ENCODE results near the gene TCF3. TPM values are rescaled to one million over a fixed set of nuclear protein-coding genes. Genes with fewer than 3 reads are reported as not detected.
"Not testable (repeated sequence)": the region's sequence is repeated elsewhere in the genome, so short reads cannot be mapped to it uniquely, and the experiment has no call there.

Gene TCF3
- total RNA-seq, 1 donor from 2014 or later = 255 TPM

- DNase-seq (ENCODE audit: low spot score) = no peak
- Mint-ChIP-seq H3K27me3 (ENCODE audit: unreplicated experiment) (peaks cover 15% of the 10 kb centered on the region), H3K36me3 (ENCODE audit: low read depth, unreplicated experiment) (peaks cover 4% of the 10 kb centered on the region), H3K9me3 (ENCODE audit: unreplicated experiment) (no peaks in the 10 kb centered on the region), H3K4me1 (ENCODE audit: unreplicated experiment) (no peaks in the 10 kb centered on the region), H3K27ac (ENCODE audit: unreplicated experiment) (no peak overlapping the region), H3K4me3 (ENCODE audit: unreplicated experiment) (no peak overlapping the region)
- TF ChIP-seq, protein P1, sequence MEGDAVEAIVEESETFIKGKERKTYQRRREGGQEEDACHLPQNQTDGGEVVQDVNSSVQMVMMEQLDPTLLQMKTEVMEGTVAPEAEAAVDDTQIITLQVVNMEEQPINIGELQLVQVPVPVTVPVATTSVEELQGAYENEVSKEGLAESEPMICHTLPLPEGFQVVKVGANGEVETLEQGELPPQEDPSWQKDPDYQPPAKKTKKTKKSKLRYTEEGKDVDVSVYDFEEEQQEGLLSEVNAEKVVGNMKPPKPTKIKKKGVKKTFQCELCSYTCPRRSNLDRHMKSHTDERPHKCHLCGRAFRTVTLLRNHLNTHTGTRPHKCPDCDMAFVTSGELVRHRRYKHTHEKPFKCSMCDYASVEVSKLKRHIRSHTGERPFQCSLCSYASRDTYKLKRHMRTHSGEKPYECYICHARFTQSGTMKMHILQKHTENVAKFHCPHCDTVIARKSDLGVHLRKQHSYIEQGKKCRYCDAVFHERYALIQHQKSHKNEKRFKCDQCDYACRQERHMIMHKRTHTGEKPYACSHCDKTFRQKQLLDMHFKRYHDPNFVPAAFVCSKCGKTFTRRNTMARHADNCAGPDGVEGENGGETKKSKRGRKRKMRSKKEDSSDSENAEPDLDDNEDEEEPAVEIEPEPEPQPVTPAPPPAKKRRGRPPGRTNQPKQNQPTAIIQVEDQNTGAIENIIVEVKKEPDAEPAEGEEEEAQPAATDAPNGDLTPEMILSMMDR (IDR thresholded peaks at IDR 0.05; ENCODE audit: unreplicated experiment) = no peak
Observed at GRCh38 chr19:1665565-1666047, 13.2 kb upstream of the TCF3 start.

GRCh38 chr19:1663852-1664251, 11.4 kb upstream of the TCF3 start:
- no peak for DNase-seq (ENCODE audit: low spot score)
- H3K4me1 Mint-ChIP-seq (ENCODE audit: unreplicated experiment) = no peaks in the 10 kb centered on the region
- peaks cover 16% of the 10 kb centered on the region for H3K27me3 Mint-ChIP-seq (ENCODE audit: unreplicated experiment)
- H3K9me3 Mint-ChIP-seq (ENCODE audit: unreplicated experiment) = no peaks in the 10 kb centered on the region
- H3K27ac Mint-ChIP-seq (ENCODE audit: unreplicated experiment) = no peak overlapping the region
- TF ChIP-seq, protein P1 (IDR thresholded peaks at IDR 0.05; ENCODE audit: unreplicated experiment) = no peak
- H3K36me3 Mint-ChIP-seq (ENCODE audit: low read depth, unreplicated experiment) = peaks cover 7% of the 10 kb centered on the region
- no peak overlapping the region for H3K4me3 Mint-ChIP-seq (ENCODE audit: unreplicated experiment)

GRCh38 chr19:1663227-1663626, 10.8 kb upstream of the TCF3 start:
- H3K27ac Mint-ChIP-seq (ENCODE audit: unreplicated experiment); H3K4me1 Mint-ChIP-seq (ENCODE audit: unreplicated experiment); DNase-seq (ENCODE audit: low spot score); H3K9me3 Mint-ChIP-seq (ENCODE audit: unreplicated experiment); H3K36me3 Mint-ChIP-seq (ENCODE audit: low read depth, unreplicated experiment); H3K4me3 Mint-ChIP-seq (ENCODE audit: unreplicated experiment): not testable (repeated sequence)
- H3K27me3 Mint-ChIP-seq (ENCODE audit: unreplicated experiment) = peaks cover 12% of the 10 kb centered on the region

GRCh38 chr19:1661995-1662394, 9.6 kb upstream of the TCF3 start:
- DNase-seq (ENCODE audit: low spot score) = no peak
- no peaks in the 10 kb centered on the region for H3K4me1 Mint-ChIP-seq (ENCODE audit: unreplicated experiment)
- no peak overlapping the region for H3K27ac Mint-ChIP-seq (ENCODE audit: unreplicated experiment)
- no peaks in the 10 kb centered on the region for H3K9me3 Mint-ChIP-seq (ENCODE audit: unreplicated experiment)
- peaks cover 4% of the 10 kb centered on the region for H3K27me3 Mint-ChIP-seq (ENCODE audit: unreplicated experiment)
- TF ChIP-seq, protein P1 (IDR thresholded peaks at IDR 0.05; ENCODE audit: unreplicated experiment) = no peak
- H3K4me3 Mint-ChIP-seq (ENCODE audit: unreplicated experiment) = no peak overlapping the region
- H3K36me3 Mint-ChIP-seq (ENCODE audit: low read depth, unreplicated experiment) = peaks cover 3% of the 10 kb centered on the region

- Mint-ChIP-seq H3K36me3 (ENCODE audit: low read depth, unreplicated experiment) (peaks cover 3% of the 10 kb centered on the region), H3K4me3 (ENCODE audit: unreplicated experiment) (peak overlapping the region; percentile 51), H3K4me1 (ENCODE audit: unreplicated experiment) (no peaks in the 10 kb centered on the region), H3K27ac (ENCODE audit: unreplicated experiment) (peak overlapping the region; percentile 57), H3K27me3 (ENCODE audit: unreplicated experiment) (peaks cover 4% of the 10 kb centered on the region), H3K9me3 (ENCODE audit: unreplicated experiment) (no peaks in the 10 kb centered on the region)
- no peak for DNase-seq (ENCODE audit: low spot score)
- TF ChIP-seq, protein P1 (IDR thresholded peaks at IDR 0.05; ENCODE audit: unreplicated experiment) = no peak
Observed at GRCh38 chr19:1659084-1659427, 6.6 kb upstream of the TCF3 start.
